ENCODE measurements around the gene DMD.

- TF ChIP-seq EZH2 (IDR thresholded peaks at IDR 0.05) (no peak), POLR2AphosphoS5 (IDR thresholded peaks at IDR 0.05; ENCODE audit: borderline replicate concordance, low read depth, low read length) (no peak), FOXP2 (optimal IDR thresholded peaks at IDR 0.05; ENCODE audit: control extremely low read depth, extremely low read length, insufficient read depth) (no peak)
Measured at GRCh38 chrX:31603411-31604120, 1607.8 kb downstream of the DMD start.
